GM19240 (cell line): ENCODE data around the gene TMEM33.

Experiments used
- DNase-seq: peaks from one replicate; pipeline ENCODE4 v3.0.0; 2011; ENCODE audit warnings: low spot score; ENCODE audit not compliant: insufficient read length

The TMEM33 gene

DNA sequence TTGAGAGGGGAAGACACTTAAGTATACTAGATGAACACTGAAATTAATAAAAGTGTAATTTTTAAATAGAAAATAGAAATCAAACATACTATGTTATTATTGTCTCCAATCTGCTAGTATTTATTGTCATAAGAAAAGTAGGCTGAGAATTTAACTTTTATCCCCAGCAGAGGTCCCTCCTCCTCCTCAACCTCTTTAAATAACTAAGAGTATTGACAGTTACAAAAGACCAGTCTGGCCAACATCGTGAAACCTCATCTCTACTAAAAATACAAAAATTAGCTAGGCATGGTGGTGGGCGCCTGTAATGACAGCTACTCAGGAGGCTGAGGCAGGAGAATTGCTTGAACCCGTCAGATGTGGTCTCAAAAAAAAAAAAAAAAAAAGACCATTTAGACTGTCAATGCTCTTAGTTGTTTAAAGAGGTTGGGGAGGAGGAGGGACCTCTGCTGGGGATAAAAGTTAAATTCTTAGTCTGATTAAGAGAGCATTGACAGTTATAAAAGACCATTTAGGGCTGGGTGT lies 59.3 kb downstream of the TMEM33 start:
- DNase-seq: no peak

GRCh38 chr4:41998019-41998418 lies 62.8 kb downstream of the TMEM33 start:
- no peak for DNase-seq

GRCh38 chr4:41999321-41999720 lies 64.1 kb downstream of the TMEM33 start:
- no peak for DNase-seq

GRCh38 chr4:42008011-42008786 lies 73.0 kb downstream of the TMEM33 start:
- no peak for DNase-seq
